Medulla oblongata (tissue), 1 donor: ENCODE data around the gene PLEKHA1.

Experiments
- DNase-seq: peaks from one replicate; pipeline ENCODE4 v3.0.0-alpha.2; 2015; ENCODE audit errors: extremely low spot score

Gene PLEKHA1

DNA sequence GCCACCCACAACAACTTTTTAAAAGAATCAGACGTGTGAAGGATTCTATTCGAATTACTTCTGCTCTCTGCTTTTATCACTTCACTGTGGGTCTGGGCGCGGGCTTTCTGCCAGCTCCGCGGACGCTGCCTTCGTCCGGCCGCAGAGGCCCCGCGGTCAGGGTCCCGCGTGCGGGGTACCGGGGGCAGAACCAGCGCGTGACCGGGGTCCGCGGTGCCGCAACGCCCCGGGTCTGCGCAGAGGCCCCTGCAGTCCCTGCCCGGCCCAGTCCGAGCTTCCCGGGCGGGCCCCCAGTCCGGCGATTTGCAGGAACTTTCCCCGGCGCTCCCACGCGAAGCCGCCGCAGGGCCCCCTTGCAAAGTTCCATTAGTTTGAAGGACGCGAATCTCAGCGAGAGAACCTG lies 86.4 kb downstream of the PLEKHA1 start:
- DNase-seq = no peak

DNA sequence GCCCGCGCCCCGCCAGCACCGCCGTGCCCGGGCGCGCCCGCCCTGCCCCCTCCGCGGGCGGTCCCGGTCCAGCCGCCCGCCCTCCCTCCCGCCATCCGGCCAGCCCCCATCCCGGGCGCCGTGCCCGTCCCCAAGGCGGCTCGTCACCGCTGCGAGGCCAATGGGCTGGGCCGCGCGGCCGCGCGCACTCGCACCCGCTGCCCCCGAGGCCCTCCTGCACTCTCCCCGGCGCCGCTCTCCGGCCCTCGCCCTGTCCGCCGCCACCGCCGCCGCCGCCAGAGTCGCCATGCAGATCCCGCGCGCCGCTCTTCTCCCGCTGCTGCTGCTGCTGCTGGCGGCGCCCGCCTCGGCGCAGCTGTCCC lies 86.8 kb downstream of the PLEKHA1 start, which contains the start of gene HTRA1:
Gene HTRA1 (plus strand): TSS at position 187 of the 362 bp plus-strand sequence. CDS start 100 bp downstream, at position 287.
- DNase-seq = peak; percentile 92

DNA sequence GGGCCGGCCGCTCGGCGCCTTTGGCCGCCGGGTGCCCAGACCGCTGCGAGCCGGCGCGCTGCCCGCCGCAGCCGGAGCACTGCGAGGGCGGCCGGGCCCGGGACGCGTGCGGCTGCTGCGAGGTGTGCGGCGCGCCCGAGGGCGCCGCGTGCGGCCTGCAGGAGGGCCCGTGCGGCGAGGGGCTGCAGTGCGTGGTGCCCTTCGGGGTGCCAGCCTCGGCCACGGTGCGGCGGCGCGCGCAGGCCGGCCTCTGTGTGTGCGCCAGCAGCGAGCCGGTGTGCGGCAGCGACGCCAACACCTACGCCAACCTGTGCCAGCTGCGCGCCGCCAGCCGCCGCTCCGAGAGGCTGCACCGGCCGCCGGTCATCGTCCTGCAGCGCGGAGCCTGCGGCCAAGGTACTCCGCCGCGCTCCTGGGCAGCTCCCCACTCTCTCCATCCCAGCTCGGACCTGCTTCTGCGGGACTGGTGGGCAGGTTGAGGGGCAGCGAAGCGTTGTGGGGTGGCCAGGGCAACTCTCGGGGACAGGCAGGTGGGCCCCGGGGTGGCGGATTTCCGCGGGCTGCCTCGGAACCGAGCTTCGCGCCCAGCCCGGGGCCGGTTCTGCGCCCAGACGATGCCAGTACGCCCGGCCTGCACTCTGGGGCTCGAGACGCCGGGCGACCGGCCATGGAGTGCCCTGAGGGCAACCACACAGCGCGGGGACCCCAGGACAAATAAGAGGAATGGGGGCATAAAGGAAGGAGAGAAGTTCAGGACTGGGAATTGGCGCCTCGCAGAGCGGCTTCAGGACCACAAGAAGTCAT lies 87.4 kb downstream of the PLEKHA1 start:
- DNase-seq = peak; percentile 36

DNA sequence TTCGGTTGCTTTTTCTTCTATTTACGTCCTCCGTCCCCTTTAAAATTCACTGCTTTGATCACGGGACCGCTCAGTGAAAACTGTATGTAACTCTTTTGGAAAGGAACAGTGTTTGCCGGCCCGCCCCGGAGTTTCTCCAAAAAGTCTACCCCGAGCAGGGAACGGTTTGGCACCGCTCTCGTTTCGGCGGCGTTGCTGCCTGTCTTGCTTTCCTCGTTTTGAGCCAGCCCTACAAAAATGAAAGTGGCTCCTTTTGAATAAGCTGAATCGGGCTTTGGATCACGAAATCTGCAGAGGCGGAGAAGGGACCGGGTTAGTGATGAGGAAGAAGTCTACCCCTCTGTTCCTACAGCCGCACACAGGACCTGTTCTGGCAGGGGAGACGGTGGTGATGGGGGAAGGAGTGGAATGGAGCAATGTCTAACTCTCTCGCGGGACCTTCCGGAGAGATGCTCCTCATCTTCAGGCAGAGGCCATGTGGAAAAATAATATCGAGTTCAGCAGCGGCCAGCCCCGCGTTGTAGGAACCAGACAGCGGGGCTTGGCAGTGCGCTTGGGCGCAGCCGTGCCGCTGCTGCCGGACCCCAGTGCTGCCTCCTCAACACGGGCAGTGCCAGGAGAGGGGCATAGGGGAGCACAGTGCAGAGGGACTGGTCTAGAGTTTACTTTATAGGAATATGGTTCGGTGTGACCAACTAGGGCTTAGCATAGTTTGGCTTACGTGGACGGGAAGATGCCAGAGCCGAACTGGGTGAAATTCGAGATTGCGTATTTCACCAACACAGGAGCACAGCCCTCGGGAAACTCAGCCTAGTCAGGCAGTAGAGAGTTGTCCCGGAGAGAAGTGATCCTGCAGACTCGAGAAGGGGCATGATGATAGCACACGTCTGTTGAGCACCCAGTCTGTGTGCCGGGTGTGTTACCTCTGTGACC lies 88.3 kb downstream of the PLEKHA1 start:
- DNase-seq = peak; percentile 65

DNA sequence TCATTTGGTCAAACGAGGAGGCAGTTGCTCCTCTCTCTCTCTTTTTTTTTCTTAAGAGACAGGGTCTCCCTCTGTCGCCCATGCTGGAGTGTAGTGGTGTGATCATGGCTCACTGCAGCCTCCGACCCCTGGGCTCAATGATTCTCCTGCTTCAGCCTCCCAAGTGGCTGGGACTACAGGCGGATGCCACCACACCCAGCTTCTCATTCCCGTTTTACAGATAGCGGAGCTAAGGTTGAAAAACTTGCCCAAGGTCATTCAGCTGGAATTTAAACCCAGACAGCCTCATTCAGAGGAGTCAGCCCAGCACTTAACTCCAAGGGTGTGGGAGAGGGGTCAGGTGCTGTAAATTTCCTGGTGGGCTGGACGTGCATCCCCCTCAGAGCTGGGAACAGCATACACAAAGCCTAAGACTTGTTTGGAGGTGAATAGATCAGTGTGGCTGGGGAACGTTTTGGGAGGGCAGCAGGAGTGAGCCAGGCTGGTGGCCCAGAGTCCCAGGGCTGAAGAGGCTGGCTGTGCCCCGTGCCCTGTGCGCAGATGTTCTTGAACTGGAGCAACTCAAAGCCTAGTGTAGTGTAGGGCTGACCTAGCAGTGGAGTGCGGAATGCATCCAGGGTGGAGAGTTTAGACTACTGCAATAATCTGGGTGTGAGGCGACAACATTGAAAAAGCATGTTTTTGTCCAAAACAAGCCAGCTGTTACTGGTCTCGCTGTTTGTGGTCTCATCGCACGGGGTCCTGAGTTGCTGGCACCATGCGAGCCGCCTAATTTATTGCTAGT lies 89.2 kb downstream of the PLEKHA1 start:
- peak; percentile 7 for DNase-seq

DNA sequence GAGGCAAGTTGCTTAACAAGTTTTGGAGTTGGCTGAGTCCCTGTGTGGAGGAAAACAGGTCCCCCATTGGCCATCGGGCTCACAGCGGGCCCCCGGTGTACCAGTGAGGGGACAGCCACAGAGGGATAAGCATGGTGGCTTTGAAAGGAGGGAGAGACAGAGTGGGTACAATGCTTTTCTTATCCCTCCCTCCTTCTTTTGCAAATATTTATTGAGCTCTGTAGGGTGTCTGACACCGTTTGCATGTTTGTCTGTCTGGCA lies 89.7 kb downstream of the PLEKHA1 start:
- no peak for DNase-seq

DNA sequence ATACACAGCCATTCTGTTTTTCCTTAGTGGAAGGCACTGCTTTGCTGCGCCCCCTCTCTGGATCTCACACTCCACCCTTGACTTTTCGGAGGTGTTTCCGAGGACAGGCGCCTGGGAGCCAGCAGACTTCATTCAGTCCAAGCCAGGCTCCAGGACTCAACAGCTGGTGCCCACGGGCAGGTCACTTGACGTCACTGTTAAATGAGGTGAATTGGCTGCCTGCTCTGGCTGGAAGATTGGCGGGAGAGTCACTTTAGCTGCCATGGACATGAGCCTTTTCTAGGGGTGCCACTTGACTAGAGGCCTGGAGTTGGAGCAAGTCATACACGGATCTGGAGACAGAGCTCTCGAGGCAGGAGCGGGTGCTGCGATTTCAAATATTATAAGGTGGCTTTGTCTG lies 90.1 kb downstream of the PLEKHA1 start:
- DNase-seq = peak; percentile 58

DNA sequence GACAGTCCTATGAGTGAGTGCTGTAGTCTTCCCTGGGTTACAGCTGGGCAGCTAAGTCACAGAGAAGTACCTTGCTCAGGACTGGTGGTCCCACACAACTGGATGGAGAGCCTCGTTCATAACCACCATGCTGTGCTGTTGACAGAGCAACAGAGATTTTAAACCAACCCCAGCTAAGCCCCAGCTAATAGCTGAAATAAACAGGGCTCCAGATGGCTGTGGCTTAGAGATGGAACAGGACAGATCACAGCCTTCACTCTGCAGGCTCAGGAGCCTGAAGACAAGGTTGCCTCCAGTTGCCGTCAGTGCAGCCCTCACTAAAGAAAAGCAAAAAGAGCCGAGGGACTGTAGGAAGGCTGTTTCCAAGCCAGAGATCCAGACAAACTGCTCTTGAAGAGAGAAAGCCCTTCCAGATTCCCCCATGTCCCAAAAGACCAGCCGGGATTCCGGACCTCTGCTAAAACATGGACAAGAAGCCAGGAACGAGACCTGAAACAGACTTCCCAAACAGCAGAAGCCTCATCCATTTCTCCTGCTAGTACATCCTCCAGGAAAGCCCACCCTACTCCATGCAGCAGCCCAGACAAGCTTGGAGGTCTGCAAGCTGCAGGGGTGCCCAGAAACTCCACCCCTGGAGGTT lies 91.0 kb downstream of the PLEKHA1 start:
- no peak for DNase-seq

DNA sequence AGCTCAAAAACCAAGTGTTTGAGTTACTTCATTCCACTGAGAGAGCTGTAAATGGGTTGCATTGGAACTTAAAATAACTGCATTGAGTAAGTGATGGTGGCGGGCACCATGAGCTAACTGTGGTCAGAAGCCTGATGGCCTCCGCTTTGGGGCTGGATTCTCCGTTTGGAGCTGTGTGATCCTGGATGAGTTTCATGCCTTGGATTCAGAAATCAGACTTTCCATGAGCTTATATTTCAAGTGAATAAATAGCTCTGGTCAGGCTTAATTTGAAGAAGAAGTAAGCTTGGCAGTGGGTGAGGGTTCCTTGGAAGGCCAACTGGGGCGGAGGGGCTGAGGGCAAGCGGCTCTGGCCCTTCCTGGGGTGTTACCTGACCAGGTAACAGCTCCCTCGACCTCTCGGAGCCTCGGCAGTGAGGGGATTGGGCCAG lies 92.5 kb downstream of the PLEKHA1 start:
- no peak for DNase-seq

DNA sequence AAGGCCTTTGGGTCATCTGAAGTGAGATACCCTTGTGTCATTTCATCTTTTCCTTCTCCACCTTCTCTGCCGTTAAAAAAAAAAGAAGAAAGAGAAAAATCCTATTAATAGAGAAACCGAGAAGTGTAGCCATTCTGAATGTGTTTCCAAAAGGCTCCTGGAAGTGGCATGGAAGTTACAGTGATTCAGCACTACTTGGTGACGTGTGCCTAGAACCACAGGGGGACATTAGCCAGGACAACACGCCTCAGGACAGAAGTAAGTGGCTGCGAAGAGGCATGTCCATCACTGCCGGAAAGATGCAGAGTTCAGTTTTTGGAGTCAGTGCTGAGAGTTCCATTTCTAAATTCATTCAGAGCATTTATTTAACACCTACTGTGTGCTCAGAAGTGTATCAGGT lies 93.2 kb downstream of the PLEKHA1 start:
- DNase-seq = no peak

DNA sequence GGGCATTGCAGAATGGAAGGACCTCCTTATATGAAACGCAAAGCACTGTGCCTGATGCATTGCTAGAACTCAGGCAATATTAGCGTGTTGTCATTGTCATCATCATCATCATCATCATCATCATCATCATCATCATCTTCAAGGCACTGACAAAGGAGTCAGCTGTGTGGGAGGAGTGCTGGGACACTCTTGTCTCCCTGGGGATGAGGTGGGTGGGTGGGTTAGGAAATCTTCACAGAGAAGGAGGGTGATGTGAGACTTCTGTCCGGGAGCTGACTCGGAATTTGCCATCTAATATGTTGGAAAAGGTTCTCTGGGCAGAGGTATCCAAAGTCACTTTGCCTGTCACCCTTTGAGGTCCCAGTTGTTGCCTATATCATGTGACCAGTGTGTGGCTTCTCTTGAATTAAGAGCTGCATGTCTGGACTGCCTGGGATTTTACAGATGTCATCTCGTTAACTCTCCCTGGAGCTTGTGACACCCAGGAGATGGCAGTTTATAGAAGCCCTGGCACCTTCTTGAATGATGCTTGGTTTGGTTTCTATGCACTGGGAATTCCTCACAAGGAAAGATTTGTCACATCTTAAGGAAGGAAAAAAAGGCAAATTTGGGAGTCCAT lies 93.9 kb downstream of the PLEKHA1 start:
- no peak for DNase-seq

DNA sequence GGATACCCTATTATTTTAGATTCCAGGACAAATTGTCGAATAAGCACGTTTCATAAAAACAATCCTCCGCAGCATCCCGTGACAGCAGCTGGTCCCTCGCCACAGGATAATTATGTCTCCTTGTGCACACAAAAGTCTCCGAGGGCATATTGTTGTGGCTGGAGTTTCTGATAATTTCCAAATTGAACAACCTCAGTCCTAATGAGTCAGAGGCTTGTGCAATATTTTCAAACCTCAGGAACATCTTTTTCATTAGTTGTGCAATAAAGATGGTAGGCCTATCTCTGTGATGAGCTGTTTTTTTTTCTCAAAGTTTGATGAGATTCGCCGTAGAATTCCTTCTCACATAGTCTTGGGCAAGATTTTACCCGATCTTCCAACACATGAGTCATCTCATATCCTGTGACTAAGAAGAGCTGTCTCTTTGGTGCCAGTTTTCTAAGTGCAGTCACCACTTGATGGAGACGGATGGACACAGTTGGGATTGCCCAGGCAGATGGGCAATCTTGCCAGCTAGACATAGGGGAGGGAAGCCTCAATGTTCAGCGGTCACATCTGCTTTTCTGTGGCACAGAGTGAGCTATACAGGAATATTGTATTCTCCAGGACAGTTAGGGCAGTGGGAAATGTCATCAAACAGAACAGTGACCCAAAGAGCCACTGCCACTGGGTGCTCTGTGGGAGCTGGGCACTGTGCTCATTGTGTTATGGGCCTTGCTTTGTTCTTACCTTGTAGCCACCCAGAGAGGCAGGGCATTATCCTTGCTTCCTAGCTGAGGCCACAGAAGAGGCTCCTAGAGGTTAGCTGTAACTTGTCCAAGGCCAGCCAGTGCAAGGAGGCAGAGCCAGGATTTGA lies 94.6 kb downstream of the PLEKHA1 start:
- peak; percentile 74 for DNase-seq

DNA sequence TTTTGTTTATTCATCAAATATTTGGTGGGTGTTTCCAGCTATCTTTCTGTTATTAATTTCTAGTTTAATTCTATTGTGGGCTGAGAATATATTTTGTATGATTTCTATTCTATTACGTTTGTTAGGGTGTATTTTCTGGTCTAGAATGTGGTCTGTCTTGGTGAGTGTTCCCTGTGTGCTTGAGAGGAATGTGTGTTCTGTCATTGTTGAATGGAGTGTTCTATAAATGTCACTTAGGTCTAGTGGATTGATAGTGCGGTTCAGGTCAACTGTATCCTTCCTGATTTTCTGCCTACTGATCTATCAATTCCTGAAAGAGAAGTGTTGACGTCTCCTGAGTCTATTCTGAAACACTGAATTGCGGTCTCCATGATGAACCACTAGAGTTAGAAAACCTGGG lies 95.3 kb downstream of the PLEKHA1 start:
- DNase-seq = no peak

DNA sequence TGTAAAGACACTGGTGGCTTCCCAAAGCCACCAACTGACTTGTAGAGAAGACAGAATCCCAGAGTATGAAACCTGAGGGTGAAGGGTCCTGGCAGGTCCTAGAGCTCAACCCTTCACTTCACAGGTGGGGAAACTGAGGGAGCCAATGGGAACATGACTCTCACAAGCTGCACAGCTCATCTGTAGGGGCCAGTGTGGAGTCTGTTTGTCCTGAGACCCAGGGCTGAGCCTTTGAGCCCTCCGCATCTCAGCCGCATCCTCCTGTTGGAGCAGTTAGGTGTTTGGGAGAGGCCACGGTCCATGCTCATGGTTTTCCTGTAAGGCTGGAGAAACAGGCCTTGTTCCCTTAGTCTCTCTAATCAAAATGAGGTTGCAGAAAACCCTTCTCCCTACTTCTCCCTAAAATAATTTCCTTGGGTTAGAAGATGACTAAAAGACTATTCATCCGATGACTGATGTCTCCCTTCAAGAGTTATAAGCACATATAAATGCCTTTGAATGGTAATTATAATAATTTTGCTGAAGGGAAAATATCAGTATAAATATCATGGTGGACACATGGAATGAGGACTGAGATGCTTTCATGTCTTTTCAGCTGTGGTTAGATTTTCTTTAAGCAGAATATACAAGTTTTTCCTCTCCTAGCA lies 97.1 kb downstream of the PLEKHA1 start:
- no peak for DNase-seq

DNA sequence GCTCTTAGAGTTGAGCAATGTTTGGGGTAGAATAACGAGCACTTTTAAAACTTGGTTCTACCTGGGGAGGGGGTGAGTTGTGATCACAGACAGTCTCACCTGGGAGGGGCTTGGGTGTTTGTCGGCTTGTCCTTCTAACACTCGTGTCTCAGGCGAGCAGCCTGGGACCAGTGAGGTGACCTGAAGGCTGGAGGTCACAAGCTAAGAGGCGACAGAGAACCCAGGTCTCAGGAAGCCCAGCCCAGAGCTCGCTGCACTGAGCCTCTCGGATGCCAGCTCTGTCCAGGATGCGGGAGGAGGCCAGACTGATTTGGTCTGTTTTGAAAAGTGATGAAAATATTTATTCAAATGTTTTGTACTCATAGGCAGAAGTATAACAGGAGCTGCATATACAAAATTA lies 98.6 kb downstream of the PLEKHA1 start:
- no peak for DNase-seq

DNA sequence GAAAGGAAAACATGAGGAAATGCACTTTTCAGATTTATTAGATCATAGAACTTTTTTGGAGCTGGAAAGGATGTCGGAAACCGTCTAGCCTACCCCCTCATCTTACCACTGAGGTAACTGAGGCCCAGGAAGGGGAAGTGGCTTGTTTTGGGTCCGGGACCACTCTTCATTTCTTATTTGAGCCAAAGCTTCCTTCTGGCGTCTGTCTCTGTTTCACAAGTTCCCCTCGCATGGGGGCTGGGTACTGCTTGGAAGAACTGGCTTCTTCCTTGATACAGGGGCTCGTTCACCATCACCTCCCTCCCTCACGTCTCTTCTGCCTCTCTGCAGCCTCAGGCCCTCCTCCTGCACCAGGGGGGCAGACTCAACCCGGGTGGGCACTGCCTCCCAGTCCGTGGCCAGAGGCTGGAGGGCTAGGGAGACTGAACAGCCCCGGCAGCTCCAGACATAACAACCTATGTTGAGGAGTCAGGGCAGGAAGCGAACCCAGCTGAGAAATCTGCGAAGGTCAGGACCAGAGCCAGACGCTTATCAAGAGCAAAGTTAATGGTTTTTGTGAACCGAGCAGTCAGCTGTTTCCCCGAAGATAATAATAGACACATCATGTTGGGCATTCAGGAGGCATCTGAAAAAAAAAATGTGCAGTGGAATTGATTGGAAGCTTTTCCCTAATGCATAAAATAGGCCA lies 99.8 kb downstream of the PLEKHA1 start:
- DNase-seq = peak; percentile 75

DNA sequence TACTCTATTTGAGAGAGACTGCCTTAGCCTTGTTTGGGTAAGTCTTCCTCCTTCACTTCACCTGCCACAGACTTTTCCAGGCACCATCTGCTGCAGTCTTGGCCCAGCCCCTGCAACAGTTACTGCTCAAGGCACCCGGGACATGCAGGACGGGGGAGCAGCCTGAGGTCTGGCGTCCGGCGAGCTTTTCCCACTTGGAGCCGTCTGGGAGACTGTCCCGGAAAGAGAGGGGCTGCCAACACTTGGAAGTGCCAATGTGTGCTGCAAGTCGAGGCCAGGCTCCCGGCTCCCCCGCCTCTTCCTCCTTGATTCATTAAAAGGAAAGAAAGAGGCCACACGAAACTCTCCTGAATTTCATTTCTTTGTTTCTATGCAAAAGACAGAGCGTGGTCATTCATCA lies 100.6 kb downstream of the PLEKHA1 start:
- DNase-seq = peak; percentile 81

DNA sequence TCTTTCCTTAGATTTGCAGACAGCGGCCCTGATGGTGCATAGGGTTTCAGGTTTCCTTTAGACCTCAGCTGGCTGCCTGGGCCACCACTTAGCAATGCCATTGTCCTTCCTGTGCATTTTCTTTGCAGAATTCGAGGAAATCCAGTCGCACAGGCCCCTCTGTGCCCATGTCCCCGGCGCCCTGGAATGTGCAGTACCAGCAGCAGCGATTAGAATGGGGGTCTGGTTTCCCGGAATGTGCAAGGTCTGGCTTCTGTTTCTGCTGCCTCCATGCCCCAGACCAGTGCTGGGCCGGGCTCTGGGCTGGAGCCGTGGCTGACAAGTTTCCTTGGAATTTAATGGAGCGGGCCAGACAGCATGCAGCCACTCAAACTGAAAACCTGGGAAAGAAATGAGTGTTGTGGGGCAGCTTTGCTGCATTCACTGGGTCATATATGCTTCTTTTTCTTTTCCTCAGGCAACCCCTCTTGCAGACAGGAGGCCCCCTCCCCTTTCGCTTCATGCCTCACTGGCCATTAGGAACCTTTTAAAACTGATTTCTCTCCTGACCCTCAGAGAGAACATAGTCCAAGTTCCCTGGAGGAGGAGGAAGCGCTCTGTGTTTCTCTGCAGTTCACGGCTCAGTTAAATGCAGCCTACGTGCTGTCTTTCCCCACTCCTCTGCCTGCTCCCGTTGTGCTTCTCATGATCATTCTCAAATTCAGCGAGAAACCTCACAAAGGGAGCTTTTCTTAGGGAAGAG lies 101.3 kb downstream of the PLEKHA1 start:
- no peak for DNase-seq

DNA sequence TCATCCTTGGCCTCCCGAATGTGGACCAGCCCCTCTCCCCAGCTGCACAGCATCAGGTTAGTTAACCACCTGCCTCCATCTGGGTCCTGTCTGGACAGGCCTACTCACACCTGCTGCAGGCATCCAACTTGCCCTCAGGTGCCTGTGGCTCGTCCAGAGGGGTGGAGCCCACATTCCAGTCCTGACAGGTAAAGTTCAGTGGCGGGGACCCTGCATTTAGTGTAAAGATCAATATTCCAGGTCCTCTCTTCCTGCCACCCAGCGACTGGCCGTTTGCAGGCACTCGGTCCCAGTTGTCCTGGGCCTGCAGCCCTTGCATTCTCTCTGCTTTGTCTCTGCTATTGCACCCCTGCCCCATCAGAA lies 101.8 kb downstream of the PLEKHA1 start:
- DNase-seq = no peak
